HG02759 (cell line): ENCODE data around the gene LCT.
"Not testable (repeated sequence)": the region's sequence is repeated elsewhere in the genome, so short reads cannot be mapped to it uniquely, and the experiment has no call there.

ENCODE experiments used
- ATAC-seq: cut with Tn5 transposase; IDR thresholded peaks from one replicate; pipeline ENCODE4 v1.9.1; 2021; ENCODE audit warnings: mild to moderate bottlenecking, moderate library complexity; ENCODE audit not compliant: unreplicated experiment

The LCT gene

DNA sequence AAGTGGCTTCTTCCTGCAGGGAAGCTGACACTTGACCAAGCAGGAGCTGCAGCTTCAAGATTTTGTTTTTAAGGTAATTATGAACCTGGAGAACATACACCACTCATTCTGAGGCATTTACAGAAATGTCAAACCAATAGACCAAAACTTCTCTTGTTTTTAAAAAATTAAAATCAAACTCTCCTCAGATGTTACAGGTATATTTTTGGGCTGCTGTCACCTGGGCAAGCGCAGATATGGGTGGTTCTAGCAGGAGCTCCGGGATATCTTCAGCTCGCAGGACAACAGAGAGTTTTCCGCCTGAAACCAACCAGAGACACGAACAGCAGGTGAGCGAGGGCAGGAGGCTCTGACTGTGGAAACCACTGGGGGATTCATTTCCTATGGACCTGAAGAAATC, 4.1 kb downstream of the LCT start:
- ATAC-seq: no peak

GRCh38 chr2:135831180-135831812, 5.7 kb downstream of the LCT start:
- no peak for ATAC-seq

GRCh38 chr2:135829378-135830135, 7.4 kb downstream of the LCT start:
- no peak for ATAC-seq

DNA sequence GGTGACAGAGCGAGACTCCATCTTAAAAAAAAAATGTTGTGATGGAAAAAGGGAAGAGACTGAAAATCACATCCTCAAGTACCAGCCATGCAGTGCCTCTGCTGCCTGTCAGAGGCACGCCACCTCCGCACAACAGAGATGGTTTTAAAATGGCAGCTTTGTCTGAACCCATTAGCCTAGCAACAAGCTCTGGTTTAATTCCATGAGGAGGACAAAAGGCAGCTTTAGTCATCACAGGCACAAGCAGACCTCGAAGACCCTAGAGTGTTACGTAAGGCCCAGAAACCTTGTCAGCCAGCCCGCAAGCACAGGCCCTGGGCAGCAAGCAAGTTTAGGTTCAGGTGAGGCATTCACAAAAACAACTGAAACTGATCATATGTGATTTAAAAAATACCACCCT, 10.4 kb downstream of the LCT start:
- ATAC-seq: no peak

DNA sequence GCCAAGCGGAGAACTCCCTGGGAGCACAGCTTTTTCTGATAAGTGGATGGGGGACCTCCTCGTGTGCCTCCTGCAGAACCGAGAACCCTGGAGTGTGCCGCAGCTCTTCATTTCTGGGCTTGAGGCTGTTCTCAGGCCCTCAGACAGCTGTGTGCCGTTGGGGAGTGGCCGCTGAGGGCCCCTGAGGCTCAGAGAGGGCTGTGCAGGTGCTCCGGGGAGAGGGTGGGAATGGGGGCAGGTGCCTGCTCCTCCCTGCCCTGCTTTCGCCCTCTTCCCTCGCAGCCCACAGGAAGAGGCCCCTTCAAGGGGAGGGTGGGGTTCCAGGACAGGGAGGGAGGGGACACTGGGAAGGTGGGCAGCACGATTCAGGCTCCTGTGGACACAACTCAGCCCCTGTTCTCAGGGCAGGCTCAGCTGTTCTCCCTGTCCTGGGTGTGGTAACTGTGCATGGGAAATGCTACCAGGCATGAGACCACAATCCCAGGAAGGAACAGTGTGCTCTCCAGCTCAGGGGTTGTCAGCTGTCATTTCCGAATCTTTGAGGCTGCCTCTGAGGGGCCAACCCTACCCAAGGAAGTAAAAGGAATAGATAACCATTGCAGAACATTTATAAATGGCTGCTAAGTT, 11.3 kb downstream of the LCT start:
- ATAC-seq: no peak

DNA sequence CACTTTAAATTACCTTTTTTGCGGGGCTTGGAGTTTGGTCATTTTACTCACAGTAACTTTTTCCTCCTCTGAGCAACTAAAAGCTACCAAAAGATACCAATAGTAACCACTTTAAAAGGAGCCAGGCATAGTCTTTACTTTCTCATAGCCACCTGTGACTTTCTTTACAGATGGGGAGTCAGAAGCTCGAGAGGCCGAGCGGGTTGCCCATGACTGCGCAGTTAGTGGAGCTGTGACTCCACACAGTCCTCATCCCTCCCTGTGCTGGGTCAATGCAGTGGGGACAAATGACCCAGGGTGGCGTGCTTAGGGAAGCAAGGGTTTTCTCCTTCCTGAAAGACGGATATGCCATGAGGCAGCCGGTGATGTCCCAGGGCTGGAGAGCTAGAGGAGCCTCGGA, 11.9 kb downstream of the LCT start:
- ATAC-seq: no peak

GRCh38 chr2:135822855-135823254, 14.1 kb downstream of the LCT start:
- ATAC-seq: no peak

- no peak for ATAC-seq
These were observed 15.8 kb downstream of the LCT start for GRCh38 chr2:135821190-135821589.

DNA sequence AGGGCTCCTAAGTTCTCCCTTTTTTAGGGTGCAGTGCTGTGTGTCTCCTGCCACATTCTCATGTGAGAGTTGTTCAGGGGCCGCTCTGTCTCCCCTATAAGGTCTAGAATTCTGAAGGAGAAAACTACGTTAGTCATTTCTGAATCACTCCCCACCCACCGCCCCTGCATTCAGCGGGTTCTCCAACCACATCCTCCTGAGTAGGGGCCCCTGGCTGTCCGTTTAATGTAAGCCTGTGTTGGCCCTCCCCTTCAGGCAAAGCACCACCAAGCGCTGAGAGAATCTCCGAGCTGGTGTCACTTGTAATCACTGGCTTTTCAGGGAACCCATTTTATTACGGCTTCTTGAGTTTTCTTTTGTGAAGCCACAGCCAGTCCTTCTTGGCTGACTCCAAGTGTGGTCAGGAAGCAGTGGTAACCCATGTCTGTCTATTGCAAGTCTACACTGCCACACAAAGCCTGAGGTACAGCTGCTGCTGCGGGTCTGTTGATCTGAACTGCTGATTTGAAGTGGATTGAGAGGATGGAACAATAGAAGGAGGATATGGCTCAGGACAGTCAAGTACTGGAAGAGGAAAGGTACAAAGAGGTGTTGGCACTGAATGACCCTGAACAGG, 16.9 kb downstream of the LCT start:
- ATAC-seq: peak; percentile 93

DNA sequence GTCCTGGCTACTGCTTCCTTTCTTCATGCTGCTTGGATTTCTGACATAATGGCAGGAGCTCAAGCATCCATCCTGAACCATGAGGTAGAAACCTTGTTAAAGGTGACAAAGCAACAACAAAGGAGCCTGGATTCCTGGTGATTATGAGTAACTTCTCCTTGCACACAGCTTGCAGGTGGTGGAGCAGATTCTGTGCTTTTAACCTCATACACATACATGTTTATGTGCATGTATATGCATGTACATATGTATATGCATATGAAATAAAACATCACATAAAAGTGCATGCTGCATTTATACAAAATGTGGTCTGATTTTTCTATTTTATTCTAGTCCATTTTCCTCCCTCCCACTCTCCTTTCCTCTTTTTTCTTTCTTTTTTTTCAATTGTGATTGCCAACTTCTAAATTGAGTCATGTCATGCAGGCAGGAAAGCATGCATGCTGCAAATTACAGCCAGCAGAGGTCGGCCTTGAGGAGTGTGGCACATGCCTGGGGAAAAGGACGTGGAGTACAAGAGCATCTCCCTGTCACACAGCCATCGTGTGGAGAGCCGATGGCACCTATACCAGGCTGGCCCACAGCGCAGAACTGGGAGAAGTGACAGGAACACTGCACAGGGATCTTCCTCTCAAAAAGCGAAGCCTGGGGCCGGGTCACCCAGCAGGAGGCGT, 17.9 kb downstream of the LCT start:
- no peak for ATAC-seq

- no peak for ATAC-seq
These were observed 19.0 kb downstream of the LCT start for GRCh38 chr2:135817951-135818350.

- no peak for ATAC-seq
These were observed 19.5 kb downstream of the LCT start for GRCh38 chr2:135817466-135817865.

- no peak for ATAC-seq
These were observed 21.7 kb downstream of the LCT start for GRCh38 chr2:135815269-135815668.

DNA sequence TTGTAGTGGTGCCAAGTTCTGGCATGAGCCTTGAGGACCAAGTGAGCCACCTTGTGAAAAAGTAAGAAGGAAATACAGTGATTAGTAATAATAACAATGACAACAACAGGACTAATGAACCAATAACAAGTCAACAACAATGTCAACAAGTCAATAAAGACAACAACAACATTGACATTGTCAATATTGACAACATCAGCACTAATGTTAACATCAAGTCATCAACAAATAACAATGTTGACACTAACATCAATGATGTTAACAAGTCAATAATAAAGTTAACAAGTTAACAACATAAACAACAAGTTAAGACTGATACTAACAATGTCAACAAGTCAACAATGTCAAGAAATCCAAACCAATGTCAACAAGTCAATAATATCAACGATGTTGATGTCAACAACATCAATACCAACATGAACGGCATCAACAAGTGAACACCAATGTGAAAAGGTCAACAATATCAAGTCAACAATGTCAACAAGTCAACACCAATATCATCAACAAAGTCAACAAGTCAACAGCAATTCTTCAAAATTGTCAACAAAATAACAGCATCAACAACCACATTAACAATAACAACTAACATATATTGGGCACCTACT, 24.0 kb downstream of the LCT start:
- no peak for ATAC-seq

- ATAC-seq: not testable (repeated sequence)
These were observed 29.1 kb downstream of the LCT start for GRCh38 chr2:135807874-135808273.

GRCh38 chr2:135803278-135803677, 33.7 kb downstream of the LCT start:
- ATAC-seq: no peak

- no peak for ATAC-seq
These were observed 34.6 kb downstream of the LCT start for GRCh38 chr2:135802350-135802749.

DNA sequence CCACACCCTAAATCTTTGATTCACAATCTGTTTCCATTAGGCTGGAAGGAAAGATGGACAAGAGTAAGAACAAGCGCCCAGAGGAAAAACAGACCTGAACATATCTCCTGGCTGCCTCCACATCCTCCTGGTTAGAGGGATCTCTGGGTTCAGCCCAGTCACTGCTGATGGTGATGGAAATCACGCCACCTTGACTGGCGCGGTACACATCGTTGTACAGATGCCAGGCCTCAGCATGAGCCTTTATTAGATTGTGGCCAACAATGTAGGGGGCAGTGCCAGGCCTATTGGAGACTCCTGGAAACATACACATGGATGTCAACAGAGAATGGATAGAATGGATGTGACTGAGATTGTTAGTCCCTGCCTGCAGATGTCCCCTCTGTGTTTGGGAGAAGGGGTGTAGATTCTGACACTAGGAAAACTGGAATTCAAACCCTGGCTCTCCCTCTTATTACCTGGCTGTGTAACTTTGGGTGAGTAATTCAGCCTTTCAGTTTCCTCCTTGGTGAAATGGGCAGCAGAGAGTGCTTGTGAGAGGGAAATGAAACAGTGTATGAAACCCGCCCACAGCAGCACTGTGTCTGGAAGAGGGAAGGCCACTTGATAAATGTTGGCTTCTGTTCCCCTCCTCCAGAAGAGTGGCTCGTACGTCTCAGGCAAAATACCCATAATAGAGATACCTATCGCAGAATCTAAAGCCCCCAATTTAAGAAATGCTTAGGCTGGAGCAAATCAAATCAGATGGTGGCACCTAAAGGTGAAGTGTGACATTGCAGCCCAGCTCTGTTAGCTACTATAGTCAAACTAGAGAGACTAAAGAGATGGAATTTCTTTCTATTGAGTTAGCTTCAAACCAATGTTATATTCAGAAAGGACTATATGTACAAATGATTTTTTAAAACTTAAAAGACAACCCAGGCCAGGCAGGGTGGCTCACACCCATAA, 36.2 kb downstream of the LCT start:
- no peak for ATAC-seq

GRCh38 chr2:135799738-135800137, 37.2 kb downstream of the LCT start:
- no peak for ATAC-seq

GRCh38 chr2:135798762-135799161, 38.2 kb downstream of the LCT start:
- no peak for ATAC-seq
